ENCODE results near the gene TSHZ1. TPM values are rescaled to one million over a fixed set of nuclear protein-coding genes. Genes with fewer than 3 reads are reported as not detected.

Gene TSHZ1
- total and polyA plus RNA-seq, 4 donors = 4.2 to 6.6 (median 5.6) TPM

DNA sequence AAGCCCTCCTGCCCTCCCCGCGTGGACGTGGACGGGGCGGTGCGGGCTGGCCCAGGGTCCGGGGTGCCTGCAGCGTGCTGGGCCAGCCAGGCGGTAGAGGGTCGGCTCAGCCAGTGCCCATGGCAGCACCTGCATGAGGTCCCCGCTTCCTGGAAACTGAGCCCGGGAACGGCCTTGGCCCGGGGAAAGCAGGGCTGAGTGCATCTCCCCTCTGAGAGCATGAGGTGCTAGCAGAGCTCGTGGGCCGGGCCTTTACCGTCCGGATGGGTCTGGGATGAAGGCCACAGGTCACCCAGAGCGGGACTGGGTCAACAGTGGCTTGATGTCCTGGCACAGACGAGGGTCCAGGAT lies 39.8 kb downstream of the TSHZ1 start:
- DNase-seq (ENCODE audit: low spot score) = no peak
- Histone ChIP-seq H3K4me1 (ENCODE audit: control insufficient read depth in 4 of 4, insufficient read depth in 4 of 4, low read length in 3 of 4) (peaks cover 7 to 63% (median 35%) of the 10 kb centered on the region in 4 donors), H3K27me3 (ENCODE audit: control insufficient read depth in 4 of 4, insufficient read depth in 4 of 4, low read length in 3 of 4) (no peaks in the 10 kb centered on the region), H3K9me3 (ENCODE audit: control insufficient read depth in 4 of 4, low read length in 3 of 4) (no peaks in the 10 kb centered on the region), H3K27ac (ENCODE audit: low read depth in 1 of 2, low read length in 2 of 2) (peak overlapping the region; percentile 46 to 47), H3K9ac (ENCODE audit: low read depth in 1 of 2, low read length in 2 of 2) (no peak overlapping the region), H3K36me3 (ENCODE audit: control insufficient read depth in 4 of 4, insufficient read depth in 3 of 4, low read depth in 1 of 4, low read length in 3 of 4) (no peaks in the 10 kb centered on the region), H3K4me3 (ENCODE audit: low read depth in 1 of 3, low read length in 3 of 3) (no peak overlapping the region)
- 75% methylated on average over 20 of the region's 20 CpGs for WGBS
- TF ChIP-seq HNF4G (IDR thresholded peaks at IDR 0.05) (no peak), HNF4A (conservative IDR thresholded peaks at IDR 0.05) (no peak), GABPA (IDR thresholded peaks at IDR 0.05 in 1 of 2, conservative IDR thresholded peaks at IDR 0.05 in 1 of 2) (no peak), FOXA1 (IDR thresholded peaks at IDR 0.05) (no peak), JUND (IDR thresholded peaks at IDR 0.05) (no peak), NR2F2 (IDR thresholded peaks at IDR 0.05) (no peak), RAD21 (IDR thresholded peaks at IDR 0.05) (no peak), TAF1 (conservative IDR thresholded peaks at IDR 0.05) (no peak), YY1 (IDR thresholded peaks at IDR 0.05) (no peak), EGR1 (IDR thresholded peaks at IDR 0.05; ENCODE audit: low read depth in 2 of 2) (no peak), RXRA (IDR thresholded peaks at IDR 0.05) (no peak), SP1 (IDR thresholded peaks at IDR 0.05) (no peak)
- TF ChIP-seq, protein P1, sequence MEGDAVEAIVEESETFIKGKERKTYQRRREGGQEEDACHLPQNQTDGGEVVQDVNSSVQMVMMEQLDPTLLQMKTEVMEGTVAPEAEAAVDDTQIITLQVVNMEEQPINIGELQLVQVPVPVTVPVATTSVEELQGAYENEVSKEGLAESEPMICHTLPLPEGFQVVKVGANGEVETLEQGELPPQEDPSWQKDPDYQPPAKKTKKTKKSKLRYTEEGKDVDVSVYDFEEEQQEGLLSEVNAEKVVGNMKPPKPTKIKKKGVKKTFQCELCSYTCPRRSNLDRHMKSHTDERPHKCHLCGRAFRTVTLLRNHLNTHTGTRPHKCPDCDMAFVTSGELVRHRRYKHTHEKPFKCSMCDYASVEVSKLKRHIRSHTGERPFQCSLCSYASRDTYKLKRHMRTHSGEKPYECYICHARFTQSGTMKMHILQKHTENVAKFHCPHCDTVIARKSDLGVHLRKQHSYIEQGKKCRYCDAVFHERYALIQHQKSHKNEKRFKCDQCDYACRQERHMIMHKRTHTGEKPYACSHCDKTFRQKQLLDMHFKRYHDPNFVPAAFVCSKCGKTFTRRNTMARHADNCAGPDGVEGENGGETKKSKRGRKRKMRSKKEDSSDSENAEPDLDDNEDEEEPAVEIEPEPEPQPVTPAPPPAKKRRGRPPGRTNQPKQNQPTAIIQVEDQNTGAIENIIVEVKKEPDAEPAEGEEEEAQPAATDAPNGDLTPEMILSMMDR (IDR thresholded peaks at IDR 0.05; ENCODE audit: low read depth, low read length, missing input control) = no peak
- TF ChIP-seq, protein P2, sequence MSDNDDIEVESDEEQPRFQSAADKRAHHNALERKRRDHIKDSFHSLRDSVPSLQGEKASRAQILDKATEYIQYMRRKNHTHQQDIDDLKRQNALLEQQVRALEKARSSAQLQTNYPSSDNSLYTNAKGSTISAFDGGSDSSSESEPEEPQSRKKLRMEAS (IDR thresholded peaks at IDR 0.05) = no peak
- TF ChIP-seq, protein P3, sequence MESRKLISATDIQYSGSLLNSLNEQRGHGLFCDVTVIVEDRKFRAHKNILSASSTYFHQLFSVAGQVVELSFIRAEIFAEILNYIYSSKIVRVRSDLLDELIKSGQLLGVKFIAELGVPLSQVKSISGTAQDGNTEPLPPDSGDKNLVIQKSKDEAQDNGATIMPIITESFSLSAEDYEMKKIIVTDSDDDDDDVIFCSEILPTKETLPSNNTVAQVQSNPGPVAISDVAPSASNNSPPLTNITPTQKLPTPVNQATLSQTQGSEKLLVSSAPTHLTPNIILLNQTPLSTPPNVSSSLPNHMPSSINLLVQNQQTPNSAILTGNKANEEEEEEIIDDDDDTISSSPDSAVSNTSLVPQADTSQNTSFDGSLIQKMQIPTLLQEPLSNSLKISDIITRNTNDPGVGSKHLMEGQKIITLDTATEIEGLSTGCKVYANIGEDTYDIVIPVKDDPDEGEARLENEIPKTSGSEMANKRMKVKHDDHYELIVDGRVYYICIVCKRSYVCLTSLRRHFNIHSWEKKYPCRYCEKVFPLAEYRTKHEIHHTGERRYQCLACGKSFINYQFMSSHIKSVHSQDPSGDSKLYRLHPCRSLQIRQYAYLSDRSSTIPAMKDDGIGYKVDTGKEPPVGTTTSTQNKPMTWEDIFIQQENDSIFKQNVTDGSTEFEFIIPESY (IDR thresholded peaks at IDR 0.05) = no peak
- TF ChIP-seq, protein P4, sequence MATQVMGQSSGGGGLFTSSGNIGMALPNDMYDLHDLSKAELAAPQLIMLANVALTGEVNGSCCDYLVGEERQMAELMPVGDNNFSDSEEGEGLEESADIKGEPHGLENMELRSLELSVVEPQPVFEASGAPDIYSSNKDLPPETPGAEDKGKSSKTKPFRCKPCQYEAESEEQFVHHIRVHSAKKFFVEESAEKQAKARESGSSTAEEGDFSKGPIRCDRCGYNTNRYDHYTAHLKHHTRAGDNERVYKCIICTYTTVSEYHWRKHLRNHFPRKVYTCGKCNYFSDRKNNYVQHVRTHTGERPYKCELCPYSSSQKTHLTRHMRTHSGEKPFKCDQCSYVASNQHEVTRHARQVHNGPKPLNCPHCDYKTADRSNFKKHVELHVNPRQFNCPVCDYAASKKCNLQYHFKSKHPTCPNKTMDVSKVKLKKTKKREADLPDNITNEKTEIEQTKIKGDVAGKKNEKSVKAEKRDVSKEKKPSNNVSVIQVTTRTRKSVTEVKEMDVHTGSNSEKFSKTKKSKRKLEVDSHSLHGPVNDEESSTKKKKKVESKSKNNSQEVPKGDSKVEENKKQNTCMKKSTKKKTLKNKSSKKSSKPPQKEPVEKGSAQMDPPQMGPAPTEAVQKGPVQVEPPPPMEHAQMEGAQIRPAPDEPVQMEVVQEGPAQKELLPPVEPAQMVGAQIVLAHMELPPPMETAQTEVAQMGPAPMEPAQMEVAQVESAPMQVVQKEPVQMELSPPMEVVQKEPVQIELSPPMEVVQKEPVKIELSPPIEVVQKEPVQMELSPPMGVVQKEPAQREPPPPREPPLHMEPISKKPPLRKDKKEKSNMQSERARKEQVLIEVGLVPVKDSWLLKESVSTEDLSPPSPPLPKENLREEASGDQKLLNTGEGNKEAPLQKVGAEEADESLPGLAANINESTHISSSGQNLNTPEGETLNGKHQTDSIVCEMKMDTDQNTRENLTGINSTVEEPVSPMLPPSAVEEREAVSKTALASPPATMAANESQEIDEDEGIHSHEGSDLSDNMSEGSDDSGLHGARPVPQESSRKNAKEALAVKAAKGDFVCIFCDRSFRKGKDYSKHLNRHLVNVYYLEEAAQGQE (IDR thresholded peaks at IDR 0.05) = no peak

DNA sequence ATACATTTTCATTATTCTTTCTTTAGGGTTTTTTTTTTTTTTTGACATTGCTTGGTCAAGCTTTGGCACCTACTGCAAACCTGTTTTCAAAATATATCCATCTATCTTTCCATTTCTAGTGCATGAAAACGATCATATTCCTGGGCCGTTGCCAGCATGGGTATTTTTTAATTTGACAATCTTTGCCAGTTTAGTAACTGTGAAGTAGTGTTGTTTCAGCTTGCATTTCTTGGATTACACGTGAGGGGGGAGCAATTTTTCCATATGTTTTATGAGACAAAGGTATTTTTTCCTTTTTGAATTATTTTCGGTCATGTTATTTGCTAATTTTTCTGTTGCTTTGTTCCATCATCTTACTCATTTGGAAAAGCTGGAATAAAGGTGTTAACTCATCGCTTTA lies 40.9 kb downstream of the TSHZ1 start:
- Histone ChIP-seq H3K4me3 (ENCODE audit: low read depth in 1 of 3, low read length in 3 of 3) (no peak overlapping the region), H3K27me3 (ENCODE audit: control insufficient read depth in 4 of 4, insufficient read depth in 4 of 4, low read length in 3 of 4) (no peaks in the 10 kb centered on the region), H3K27ac (ENCODE audit: low read depth in 1 of 2, low read length in 2 of 2) (no peak overlapping the region), H3K9ac (ENCODE audit: low read depth in 1 of 2, low read length in 2 of 2) (no peak overlapping the region), H3K36me3 (ENCODE audit: control insufficient read depth in 4 of 4, insufficient read depth in 3 of 4, low read depth in 1 of 4, low read length in 3 of 4) (no peaks in the 10 kb centered on the region), H3K9me3 (ENCODE audit: control insufficient read depth in 4 of 4, low read length in 3 of 4) (no peaks in the 10 kb centered on the region), H3K4me1 (ENCODE audit: control insufficient read depth in 4 of 4, insufficient read depth in 4 of 4, low read length in 3 of 4) (peaks cover 5 to 64% (median 32%) of the 10 kb centered on the region in 4 donors)
- DNase-seq (ENCODE audit: low spot score) = no peak
- 86% methylated on average over 5 of the region's 5 CpGs for WGBS
- no peak for TF ChIP-seq YY1 (IDR thresholded peaks at IDR 0.05)
- no peak for TF ChIP-seq RXRA (IDR thresholded peaks at IDR 0.05)
- TF ChIP-seq SP1 (IDR thresholded peaks at IDR 0.05) = no peak
- no peak for TF ChIP-seq RAD21 (IDR thresholded peaks at IDR 0.05)
- TF ChIP-seq HNF4G (IDR thresholded peaks at IDR 0.05) = no peak
- TF ChIP-seq NR2F2 (IDR thresholded peaks at IDR 0.05) = no peak
- no peak for TF ChIP-seq JUND (IDR thresholded peaks at IDR 0.05)
- TF ChIP-seq, protein P1 (IDR thresholded peaks at IDR 0.05; ENCODE audit: low read depth, low read length, missing input control) = no peak
- TF ChIP-seq GABPA (IDR thresholded peaks at IDR 0.05 in 1 of 2, conservative IDR thresholded peaks at IDR 0.05 in 1 of 2) = no peak
- TF ChIP-seq FOXA2 (IDR thresholded peaks at IDR 0.05) = no peak
- TF ChIP-seq, protein P3 (IDR thresholded peaks at IDR 0.05) = no peak
